GM19239 (cell line): ENCODE results near the gene IQSEC1.

ENCODE experiments used
- DNase-seq: peaks from one replicate; pipeline ENCODE4 v3.0.0; 2011; ENCODE audit warnings: low spot score; ENCODE audit not compliant: insufficient read length
- FAIRE-seq: peaks from 2 replicates; lab custom pipeline; 2011; peaks lifted over from hg19 to GRCh38; lab: Jason Lieb, UNC

IQSEC1 gene

GRCh38 chr3:12962292-12962691 lies 110.9 kb downstream of the IQSEC1 start:
- DNase-seq (no peak), FAIRE-seq (no peak)

GRCh38 chr3:12961697-12962036 lies 111.6 kb downstream of the IQSEC1 start:
- DNase-seq (no peak), FAIRE-seq (no peak)

GRCh38 chr3:12961007-12961696 lies 112.1 kb downstream of the IQSEC1 start:
- FAIRE-seq = no peak
- no peak for DNase-seq

DNA sequence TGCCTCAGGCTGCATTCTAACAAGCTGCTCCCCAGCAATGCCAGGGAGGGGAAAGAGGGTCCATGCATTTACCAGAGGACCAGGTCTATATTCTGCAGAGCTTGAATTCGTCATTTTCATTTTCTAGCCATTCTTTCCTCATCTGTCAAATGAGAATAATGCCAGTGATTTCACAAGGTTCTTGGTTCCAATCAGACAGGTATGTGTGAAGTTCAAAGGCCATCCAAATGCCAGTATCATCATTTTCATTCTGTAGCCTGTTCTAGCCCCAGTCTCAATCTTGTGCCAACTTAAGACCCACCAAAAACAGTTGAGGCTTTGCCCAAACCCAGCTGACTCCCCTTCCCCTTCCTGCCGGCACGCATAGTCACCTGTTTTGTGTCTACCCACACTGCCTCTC lies 112.7 kb downstream of the IQSEC1 start:
- peak; percentile 40 for FAIRE-seq
- DNase-seq = no peak

- peak; percentile 85 for FAIRE-seq
- DNase-seq = no peak
Observed at GRCh38 chr3:12959838-12960378, 113.3 kb downstream of the IQSEC1 start.

GRCh38 chr3:12959410-12959809 lies 113.8 kb downstream of the IQSEC1 start:
- FAIRE-seq = no peak
- DNase-seq = no peak

DNA sequence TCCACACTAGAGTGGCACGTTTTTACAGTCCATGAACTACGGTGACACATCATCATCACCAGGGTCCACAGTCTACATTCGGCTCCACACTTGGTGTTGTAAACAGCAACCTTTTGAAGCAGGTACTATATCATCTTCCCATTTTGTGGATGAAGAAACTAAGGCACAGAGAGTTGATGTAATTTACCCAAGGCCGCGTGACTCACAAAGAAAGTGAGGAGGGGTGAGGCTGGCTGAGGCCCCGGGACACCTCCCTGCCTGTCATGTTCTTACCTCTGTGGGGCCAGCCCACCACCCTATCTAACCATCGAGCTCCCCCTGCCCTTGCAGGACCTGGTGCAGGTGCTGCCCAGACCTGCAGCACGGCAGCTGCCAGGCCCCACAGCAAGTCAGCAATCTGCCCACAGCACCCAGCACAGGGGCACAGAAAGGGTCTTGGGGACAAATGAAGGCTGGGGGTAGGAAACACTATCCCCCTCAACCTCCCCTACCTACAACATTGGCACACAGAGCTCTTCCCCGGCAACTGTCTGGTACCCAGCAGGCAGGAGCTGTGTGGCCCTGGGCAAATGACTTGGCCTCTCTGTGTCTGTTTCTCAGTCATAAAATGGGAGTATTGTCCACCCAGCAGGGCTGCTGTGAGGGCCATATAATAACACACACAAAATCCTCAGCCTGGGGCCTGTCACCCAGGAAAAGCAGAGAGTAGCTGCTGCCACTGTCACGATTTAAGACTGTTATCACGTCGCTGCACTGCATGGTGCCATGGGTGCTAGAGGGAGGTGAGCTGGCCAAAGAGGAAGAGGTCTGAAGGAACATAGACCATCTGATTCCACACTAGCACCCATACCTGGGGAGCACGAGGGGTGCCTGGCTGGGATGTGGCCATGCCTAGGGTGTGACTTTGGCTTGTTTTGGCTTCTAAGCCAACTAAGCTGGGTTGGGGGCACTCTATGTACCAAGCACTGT lies 115.1 kb downstream of the IQSEC1 start:
- no peak for DNase-seq
- no peak for FAIRE-seq

DNA sequence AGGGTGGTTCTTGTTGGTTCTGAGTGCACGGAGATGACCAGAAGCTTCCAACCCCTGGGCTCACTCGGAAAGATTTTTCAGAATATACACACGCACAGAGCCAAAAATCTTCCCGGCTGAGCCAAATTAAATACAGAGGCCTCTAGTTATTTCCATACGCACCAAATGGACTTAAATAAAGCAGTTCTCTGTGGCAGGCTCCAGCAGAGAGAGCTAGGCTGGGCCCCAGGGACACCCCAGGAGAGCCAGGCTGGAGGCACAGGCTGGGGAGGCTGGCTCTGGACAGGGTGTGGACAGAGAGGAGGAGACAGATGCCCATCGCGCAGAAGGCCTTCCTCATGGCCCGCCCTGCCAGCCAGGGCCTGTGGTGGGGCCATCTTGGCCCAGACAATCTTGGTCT lies 115.9 kb downstream of the IQSEC1 start:
- FAIRE-seq = no peak

DNA sequence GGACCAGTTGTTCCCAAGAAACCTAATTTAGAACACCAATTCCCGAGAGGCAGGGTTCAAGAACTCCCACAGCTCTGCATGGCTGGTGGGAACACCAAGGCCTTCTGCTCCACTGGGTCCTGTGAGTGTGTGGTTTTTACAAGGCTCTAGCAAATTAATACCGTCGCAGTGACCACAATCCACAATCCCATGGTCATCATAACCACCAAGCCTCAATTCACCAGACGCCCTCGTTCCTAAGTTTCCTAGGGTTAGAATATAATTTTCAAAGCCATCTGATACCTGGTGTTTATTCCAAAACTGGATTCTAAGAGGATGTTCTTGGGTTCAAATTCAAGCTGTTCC lies 116.9 kb downstream of the IQSEC1 start:
- no peak for FAIRE-seq
- no peak for DNase-seq

More for the DNA sequence above, 115.9 kb downstream of the IQSEC1 start:
- DNase-seq = no peak

DNA sequence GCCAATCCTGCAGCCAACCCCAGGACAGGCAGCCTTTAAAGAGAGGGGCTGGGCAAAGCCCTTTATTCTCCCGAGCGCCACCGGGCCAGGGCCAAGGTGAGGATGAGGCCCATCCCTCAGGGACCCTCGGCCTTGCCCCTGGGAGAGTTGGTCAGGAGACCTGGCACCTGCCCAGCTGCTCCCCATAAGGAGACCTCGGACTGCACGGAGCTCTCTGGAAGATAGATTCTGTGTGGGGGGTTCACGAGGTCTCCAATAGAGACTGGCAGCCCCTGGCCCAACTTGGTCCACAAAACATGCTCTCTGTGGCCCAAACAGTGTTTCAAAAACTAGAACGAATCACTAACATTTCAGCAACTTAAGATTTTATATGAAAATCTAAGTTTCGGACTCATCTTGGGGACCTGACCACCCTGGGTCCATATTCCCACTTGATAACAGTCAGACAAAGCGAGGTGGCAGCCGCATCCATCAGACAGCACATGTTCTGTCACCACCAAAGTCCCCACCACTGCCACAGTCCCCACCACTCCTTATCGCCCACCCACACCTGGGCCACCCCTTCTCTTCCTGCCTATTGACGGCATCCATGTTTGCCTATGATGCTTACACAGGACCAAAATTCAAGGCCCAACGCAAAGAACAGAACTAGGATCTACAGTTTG lies 117.4 kb downstream of the IQSEC1 start:
- DNase-seq (no peak), FAIRE-seq (no peak)

GRCh38 chr3:12954891-12955650 lies 118.2 kb downstream of the IQSEC1 start:
- DNase-seq = peak; percentile 50

DNA sequence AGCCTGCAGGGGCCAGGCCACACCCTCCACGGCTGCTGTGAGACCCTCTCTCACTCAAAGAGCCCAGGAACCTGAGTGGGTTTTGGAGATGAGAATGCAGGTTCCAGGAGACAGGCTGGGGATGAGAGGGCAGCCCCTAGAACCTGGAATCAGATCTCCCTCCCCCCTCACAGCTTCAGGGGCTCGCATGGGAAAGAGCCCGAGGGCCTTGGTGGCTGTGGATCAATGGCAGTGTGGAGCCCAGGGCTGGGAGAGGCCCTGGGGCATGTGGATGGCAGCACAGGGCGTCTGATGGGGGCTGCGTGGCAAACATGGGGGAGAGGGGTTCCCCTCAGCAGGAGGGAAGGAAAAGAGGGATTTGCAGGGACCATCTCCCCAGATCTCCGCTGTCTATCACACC lies 119.0 kb downstream of the IQSEC1 start:
- FAIRE-seq (no peak), DNase-seq (no peak)

More at GRCh38 chr3:12954891-12955650, 118.2 kb downstream of the IQSEC1 start:
- FAIRE-seq = peak; percentile 82

DNA sequence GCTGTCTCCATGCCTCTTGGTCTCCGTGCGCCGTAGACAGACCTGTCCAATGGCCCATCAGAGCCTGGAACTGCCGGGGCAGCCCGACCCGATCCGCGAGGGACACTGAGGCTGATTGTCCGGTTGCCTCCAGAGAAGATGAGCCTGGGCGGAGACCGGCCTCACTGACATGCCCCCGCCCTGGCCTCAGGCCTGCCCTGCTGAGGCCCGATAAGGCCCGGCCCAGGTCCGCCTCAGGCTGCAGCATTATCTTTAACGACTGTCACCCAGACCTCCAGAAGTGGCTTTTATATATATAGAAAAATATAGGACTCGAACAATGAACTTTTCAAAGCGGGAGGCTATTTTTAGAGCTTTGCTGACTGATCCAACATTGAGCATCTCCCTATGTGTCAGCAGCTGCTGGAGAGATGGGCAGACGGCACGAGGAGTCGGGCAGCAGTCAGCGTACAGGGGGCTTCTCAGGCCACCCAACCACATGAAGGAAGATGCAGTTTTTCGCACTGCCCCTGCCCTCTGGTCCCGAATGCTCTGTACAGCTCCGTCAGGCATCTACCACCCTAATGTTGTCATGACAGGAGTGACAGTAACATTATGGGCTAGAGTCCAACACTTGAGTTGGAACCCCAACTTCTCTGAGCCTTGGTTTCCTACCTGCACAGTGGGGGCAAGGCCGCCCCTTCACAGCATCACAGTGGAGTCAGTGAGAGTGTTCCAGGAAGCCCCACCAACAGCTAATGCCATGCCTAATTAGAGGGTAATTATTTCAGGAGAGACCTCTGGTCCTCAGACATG lies 119.8 kb downstream of the IQSEC1 start:
- FAIRE-seq (no peak), DNase-seq (no peak)

GRCh38 chr3:12952343-12953200 lies 120.7 kb downstream of the IQSEC1 start:
- FAIRE-seq (no peak), DNase-seq (no peak)

- FAIRE-seq (peak; percentile 60), DNase-seq (peak; percentile 58)
Observed at GRCh38 chr3:12948891-12949711, 124.1 kb downstream of the IQSEC1 start.

- DNase-seq (no peak), FAIRE-seq (no peak)
Observed at GRCh38 chr3:12948371-12948770, 124.9 kb downstream of the IQSEC1 start.
